ENCODE measurements around the gene RASGRF2.

The RASGRF2 gene

GRCh38 chr5:80961376-80962281 lies 1.5 kb downstream of the RASGRF2 start:
- no peak overlapping the region for H3K27ac Mint-ChIP-seq

GRCh38 chr5:80962630-80963520 lies 2.7 kb downstream of the RASGRF2 start:
- no peak overlapping the region for H3K27ac Mint-ChIP-seq
- ATAC-seq = no peak
- no peak overlapping the region for H3K4me3 Mint-ChIP-seq
- peaks cover 4% of the 10 kb centered on the region for H3K4me1 Mint-ChIP-seq
- peaks cover 44% of the 10 kb centered on the region for H3K27me3 Mint-ChIP-seq
- peaks cover 4% of the 10 kb centered on the region for H3K9me3 Mint-ChIP-seq
- H3K36me3 Mint-ChIP-seq = no peaks in the 10 kb centered on the region

More at GRCh38 chr5:80961376-80962281, 1.5 kb downstream of the RASGRF2 start:
- ATAC-seq = no peak
- H3K27me3 Mint-ChIP-seq = peaks cover 51% of the 10 kb centered on the region
- H3K4me1 Mint-ChIP-seq = peaks cover 4% of the 10 kb centered on the region
- H3K36me3 Mint-ChIP-seq = no peaks in the 10 kb centered on the region
- H3K4me3 Mint-ChIP-seq = no peak overlapping the region
- peaks cover 4% of the 10 kb centered on the region for H3K9me3 Mint-ChIP-seq

GRCh38 chr5:80963521-80963895 lies 3.3 kb downstream of the RASGRF2 start:
- Mint-ChIP-seq H3K4me3 (no peak overlapping the region), H3K27ac (no peak overlapping the region), H3K27me3 (peaks cover 47% of the 10 kb centered on the region)

GRCh38 chr5:80963966-80964481 lies 3.9 kb downstream of the RASGRF2 start:
- Mint-ChIP-seq H3K9me3 (peaks cover 4% of the 10 kb centered on the region), H3K4me1 (peaks cover 4% of the 10 kb centered on the region), H3K27ac (no peak overlapping the region), H3K36me3 (no peaks in the 10 kb centered on the region), H3K27me3 (peaks cover 48% of the 10 kb centered on the region), H3K4me3 (no peak overlapping the region)
- no peak for ATAC-seq

More at GRCh38 chr5:80963521-80963895, 3.3 kb downstream of the RASGRF2 start:
- Mint-ChIP-seq H3K4me1 (peaks cover 4% of the 10 kb centered on the region), H3K36me3 (no peaks in the 10 kb centered on the region), H3K9me3 (peaks cover 4% of the 10 kb centered on the region)
- no peak for ATAC-seq

- Mint-ChIP-seq H3K9me3 (peaks cover 2% of the 10 kb centered on the region), H3K27ac (no peak overlapping the region), H3K4me1 (peaks cover 4% of the 10 kb centered on the region), H3K27me3 (peaks cover 43% of the 10 kb centered on the region), H3K36me3 (no peaks in the 10 kb centered on the region), H3K4me3 (no peak overlapping the region)
- no peak for ATAC-seq
These were observed 4.3 kb downstream of the RASGRF2 start for GRCh38 chr5:80964491-80964890.

GRCh38 chr5:80964919-80965318 lies 4.8 kb downstream of the RASGRF2 start:
- peaks cover 39% of the 10 kb centered on the region for H3K27me3 Mint-ChIP-seq
- H3K36me3 Mint-ChIP-seq = no peaks in the 10 kb centered on the region
- H3K27ac Mint-ChIP-seq = no peak overlapping the region
- ATAC-seq = no peak
- no peak overlapping the region for H3K4me3 Mint-ChIP-seq
- H3K4me1 Mint-ChIP-seq = no peaks in the 10 kb centered on the region
- no peaks in the 10 kb centered on the region for H3K9me3 Mint-ChIP-seq

GRCh38 chr5:80967500-80968181 lies 7.5 kb downstream of the RASGRF2 start:
- no peaks in the 10 kb centered on the region for H3K36me3 Mint-ChIP-seq
- ATAC-seq = no peak
- no peaks in the 10 kb centered on the region for H3K9me3 Mint-ChIP-seq
- H3K27ac Mint-ChIP-seq = no peak overlapping the region
- H3K27me3 Mint-ChIP-seq = peaks cover 27% of the 10 kb centered on the region
- no peak overlapping the region for H3K4me3 Mint-ChIP-seq
- no peaks in the 10 kb centered on the region for H3K4me1 Mint-ChIP-seq

GRCh38 chr5:80973027-80973426 lies 12.9 kb downstream of the RASGRF2 start:
- Mint-ChIP-seq H3K36me3 (no peaks in the 10 kb centered on the region), H3K27me3 (peaks cover 6% of the 10 kb centered on the region), H3K4me1 (no peaks in the 10 kb centered on the region), H3K27ac (no peak overlapping the region), H3K9me3 (no peaks in the 10 kb centered on the region), H3K4me3 (no peak overlapping the region)
- ATAC-seq = no peak

GRCh38 chr5:80975065-80975464 lies 14.9 kb downstream of the RASGRF2 start:
- Mint-ChIP-seq H3K27me3 (no peaks in the 10 kb centered on the region), H3K27ac (no peak overlapping the region), H3K9me3 (no peaks in the 10 kb centered on the region), H3K36me3 (no peaks in the 10 kb centered on the region), H3K4me3 (no peak overlapping the region), H3K4me1 (peaks cover 6% of the 10 kb centered on the region)
- no peak for ATAC-seq

- H3K27ac Mint-ChIP-seq = no peak overlapping the region
- ATAC-seq = no peak
- peaks cover 6% of the 10 kb centered on the region for H3K4me1 Mint-ChIP-seq
These were observed 16.8 kb downstream of the RASGRF2 start for GRCh38 chr5:80976985-80977384.

GRCh38 chr5:80977764-80978163 lies 17.6 kb downstream of the RASGRF2 start:
- Mint-ChIP-seq H3K4me3 (no peak overlapping the region), H3K9me3 (no peaks in the 10 kb centered on the region), H3K36me3 (no peaks in the 10 kb centered on the region), H3K27me3 (no peaks in the 10 kb centered on the region), H3K27ac (no peak overlapping the region), H3K4me1 (peaks cover 6% of the 10 kb centered on the region)
- no peak for ATAC-seq

More at GRCh38 chr5:80976985-80977384, 16.8 kb downstream of the RASGRF2 start:
- Mint-ChIP-seq H3K36me3 (no peaks in the 10 kb centered on the region), H3K27me3 (no peaks in the 10 kb centered on the region), H3K9me3 (no peaks in the 10 kb centered on the region), H3K4me3 (no peak overlapping the region)

- H3K27ac Mint-ChIP-seq = no peak overlapping the region
- no peaks in the 10 kb centered on the region for H3K27me3 Mint-ChIP-seq
- no peak for ATAC-seq
- no peak overlapping the region for H3K4me3 Mint-ChIP-seq
- peaks cover 6% of the 10 kb centered on the region for H3K4me1 Mint-ChIP-seq
- no peaks in the 10 kb centered on the region for H3K36me3 Mint-ChIP-seq
- no peaks in the 10 kb centered on the region for H3K9me3 Mint-ChIP-seq
These were observed 18.7 kb downstream of the RASGRF2 start for GRCh38 chr5:80978772-80979317.

GRCh38 chr5:80982093-80982492 lies 21.9 kb downstream of the RASGRF2 start:
- peaks cover 6% of the 10 kb centered on the region for H3K4me1 Mint-ChIP-seq
- no peak overlapping the region for H3K27ac Mint-ChIP-seq
- peaks cover 6% of the 10 kb centered on the region for H3K27me3 Mint-ChIP-seq
- no peaks in the 10 kb centered on the region for H3K9me3 Mint-ChIP-seq
- no peaks in the 10 kb centered on the region for H3K36me3 Mint-ChIP-seq
- no peak for ATAC-seq
- no peak overlapping the region for H3K4me3 Mint-ChIP-seq

GRCh38 chr5:80985600-80986228 lies 25.6 kb downstream of the RASGRF2 start:
- Mint-ChIP-seq H3K36me3 (no peaks in the 10 kb centered on the region), H3K9me3 (no peaks in the 10 kb centered on the region), H3K27ac (no peak overlapping the region), H3K4me3 (no peak overlapping the region), H3K4me1 (no peaks in the 10 kb centered on the region), H3K27me3 (peaks cover 6% of the 10 kb centered on the region)
- no peak for ATAC-seq
